ENCODE results near the gene CAPNS1. TPM values are rescaled to one million over a fixed set of nuclear protein-coding genes. Genes with fewer than 3 reads are reported as not detected.
"Not testable (repeated sequence)": the region's sequence is repeated elsewhere in the genome, so short reads cannot be mapped to it uniquely, and the experiment has no call there.

Gene CAPNS1
- polyA plus RNA-seq, 3 donors: 529 to 603 (median 569) TPM

- no peak for DNase-seq (ENCODE audit: low read depth in 3 of 3, low spot score in 2 of 3)
Measured at GRCh38 chr19:36144624-36145023, 4.8 kb downstream of the CAPNS1 start.

DNA sequence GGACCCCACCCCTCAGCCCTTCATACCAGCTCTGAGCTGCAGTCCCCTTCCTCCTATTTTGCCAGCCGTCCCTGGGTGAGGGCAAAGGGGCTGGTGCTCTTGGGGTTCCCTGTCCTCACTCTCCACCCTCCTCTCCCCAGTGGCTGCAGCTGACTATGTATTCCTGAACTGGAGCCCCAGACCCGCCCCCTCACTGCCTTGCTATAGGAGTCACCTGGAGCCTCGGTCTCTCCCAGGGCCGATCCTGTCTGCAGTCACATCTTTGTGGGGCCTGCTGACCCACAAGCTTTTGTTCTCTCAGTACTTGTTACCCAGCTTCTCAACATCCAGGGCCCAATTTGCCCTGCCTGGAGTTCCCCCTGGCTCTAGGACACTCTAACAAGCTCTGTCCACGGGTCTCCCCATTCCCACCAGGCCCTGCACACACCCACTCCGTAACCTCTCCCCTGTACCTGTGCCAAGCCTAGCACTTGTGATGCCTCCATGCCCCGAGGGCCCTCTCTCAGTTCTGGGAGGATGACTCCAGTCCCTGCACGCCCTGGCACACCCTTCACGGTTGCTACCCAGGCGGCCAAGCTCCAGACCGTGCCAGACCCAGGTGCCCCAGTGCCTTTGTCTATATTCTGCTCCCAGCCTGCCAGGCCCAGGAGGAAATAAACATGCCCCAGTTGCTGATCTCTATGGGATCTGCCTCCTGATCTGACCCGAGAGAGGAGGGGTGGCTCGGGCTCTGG, 10.0 kb downstream of the CAPNS1 start:
- DNase-seq (ENCODE audit: low read depth in 3 of 3, low spot score in 2 of 3): no peak

GRCh38 chr19:36150586-36150985, 10.7 kb downstream of the CAPNS1 start:
- DNase-seq (ENCODE audit: low read depth in 3 of 3, low spot score in 2 of 3): no peak

- DNase-seq (ENCODE audit: low read depth in 3 of 3, low spot score in 2 of 3): no peak
Measured at GRCh38 chr19:36151144-36152018, 11.5 kb downstream of the CAPNS1 start.

DNA sequence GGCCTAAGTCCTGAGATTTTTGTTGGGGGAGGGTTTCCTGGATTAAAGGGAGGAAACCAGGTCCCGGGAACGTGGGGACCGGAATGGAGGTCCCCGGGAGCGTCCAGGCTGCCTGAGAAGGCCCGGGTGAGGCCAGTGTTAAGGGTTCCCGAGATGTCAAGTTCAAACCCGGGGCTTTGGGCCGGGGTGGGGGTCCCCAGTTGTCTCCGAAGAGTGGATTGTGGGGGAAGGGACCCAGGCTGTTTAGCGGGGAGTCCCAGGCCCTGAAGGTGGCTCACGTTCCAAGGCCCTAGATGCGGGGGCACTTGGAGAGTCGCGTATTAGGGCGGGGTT, 12.1 kb downstream of the CAPNS1 start:
- DNase-seq (ENCODE audit: low read depth in 3 of 3, low spot score in 2 of 3): no peak

- DNase-seq (ENCODE audit: low read depth in 3 of 3, low spot score in 2 of 3): no peak
Measured at GRCh38 chr19:36152352-36153091, 12.7 kb downstream of the CAPNS1 start, which contains the start of gene COX7A1. TSS of gene COX7A1 (minus strand) at chr19:36152447. CDS start at chr19:36152407, 40 bp downstream.

GRCh38 chr19:36153126-36153525, 13.3 kb downstream of the CAPNS1 start:
- no peak for DNase-seq (ENCODE audit: low read depth in 3 of 3, low spot score in 2 of 3)

- DNase-seq (ENCODE audit: low read depth in 3 of 3, low spot score in 2 of 3): no peak
Measured at GRCh38 chr19:36160821-36161596, 21.1 kb downstream of the CAPNS1 start.

DNA sequence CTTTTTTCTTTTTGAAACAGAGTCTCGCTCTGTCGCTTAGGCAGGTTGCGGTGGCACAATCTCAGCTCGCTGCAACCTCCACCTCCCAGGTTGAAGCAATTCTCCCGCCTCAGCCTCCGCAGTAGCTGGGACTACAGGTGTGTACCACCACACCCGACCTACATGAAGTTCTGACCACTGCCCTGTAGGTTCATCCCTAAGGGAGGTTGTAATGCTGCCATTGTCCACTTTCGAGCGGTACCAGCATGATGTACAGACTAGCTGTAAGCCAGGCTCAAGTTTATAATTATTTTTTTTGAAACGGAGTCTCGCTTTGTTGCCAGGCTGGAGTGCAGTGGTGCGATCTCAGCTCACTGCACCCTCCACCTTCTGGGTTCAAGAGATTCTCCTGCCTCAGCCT, 23.9 kb downstream of the CAPNS1 start:
- no peak for DNase-seq (ENCODE audit: low read depth in 3 of 3, low spot score in 2 of 3)

- DNase-seq (ENCODE audit: low read depth in 3 of 3, low spot score in 2 of 3): peak in 2 of 3 donors; percentile 36 to 56
Measured at GRCh38 chr19:36169084-36169760, 29.4 kb downstream of the CAPNS1 start.

GRCh38 chr19:36172852-36173251, 33.0 kb downstream of the CAPNS1 start:
- no peak for DNase-seq (ENCODE audit: low read depth in 3 of 3, low spot score in 2 of 3)

DNA sequence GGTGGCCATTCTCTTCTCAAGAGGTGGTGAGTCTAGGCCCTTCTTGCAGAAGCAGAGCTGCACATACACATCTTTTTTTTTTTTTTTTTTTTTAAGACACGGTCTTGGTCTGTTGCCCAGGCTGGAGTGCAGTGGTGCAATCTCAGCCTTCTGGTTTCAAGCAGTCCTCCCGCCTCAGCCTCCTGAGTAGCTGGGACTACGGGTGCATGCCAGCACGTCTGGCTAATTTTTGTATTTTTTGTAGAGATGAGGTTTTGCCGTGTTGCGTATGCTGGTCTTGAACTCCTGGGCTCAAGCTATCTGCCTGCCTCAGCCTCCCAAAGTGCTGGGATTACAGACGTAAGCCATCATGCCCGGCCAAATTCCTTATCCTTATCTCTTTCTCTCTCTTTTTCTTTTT, 34.0 kb downstream of the CAPNS1 start:
- DNase-seq (ENCODE audit: low read depth in 3 of 3, low spot score in 2 of 3): not testable (repeated sequence)

DNA sequence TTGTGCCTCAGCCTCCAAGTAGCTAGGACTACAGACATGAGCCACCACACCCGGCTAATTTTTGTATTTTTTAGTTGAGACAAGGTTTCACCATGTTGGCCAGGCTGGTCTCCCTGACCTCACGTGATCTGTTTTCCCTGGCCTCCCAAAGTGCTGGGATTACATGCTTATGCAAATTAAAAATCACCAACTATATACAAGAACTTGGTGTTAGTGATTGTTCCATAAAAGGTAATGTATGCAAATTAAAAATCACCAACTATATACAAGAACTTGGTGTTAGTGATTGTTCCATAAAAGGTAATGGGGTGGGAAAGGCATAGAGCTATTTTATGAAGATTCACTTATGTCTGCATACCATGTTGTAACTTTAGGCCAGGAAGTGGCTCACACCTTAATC, 39.2 kb downstream of the CAPNS1 start:
- not testable (repeated sequence) for DNase-seq (ENCODE audit: low read depth in 3 of 3, low spot score in 2 of 3)

DNA sequence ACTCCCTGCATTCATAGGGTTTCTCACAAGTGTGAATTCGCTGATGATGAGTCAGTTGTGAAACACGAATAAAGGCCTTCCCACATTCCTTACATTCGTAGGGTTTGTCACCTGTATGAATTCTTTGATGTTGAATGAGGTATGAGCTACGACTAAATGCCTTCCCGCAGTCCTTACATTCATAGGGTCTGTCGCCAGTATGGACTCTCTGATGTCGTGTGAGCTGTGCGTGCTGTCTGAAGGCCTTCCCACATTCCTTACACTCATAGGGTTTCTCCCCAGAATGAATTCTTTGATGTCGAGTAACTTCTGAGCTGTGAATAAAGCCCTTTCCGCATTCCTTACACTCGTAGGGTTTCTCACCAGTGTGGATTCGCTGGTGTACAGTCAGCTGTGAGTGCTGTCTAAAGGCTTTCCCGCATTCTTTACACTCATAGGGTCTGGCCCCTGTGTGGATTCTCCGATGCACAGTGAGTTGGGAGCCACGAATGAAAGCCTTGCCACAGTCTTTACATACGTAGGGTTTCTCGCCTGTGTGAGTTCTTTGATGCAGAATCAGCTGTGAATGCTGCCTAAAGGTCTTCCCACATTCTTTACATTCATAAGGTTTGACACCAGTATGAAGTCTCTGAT, 42.9 kb downstream of the CAPNS1 start:
- no peak for DNase-seq (ENCODE audit: low read depth in 3 of 3, low spot score in 2 of 3)

- DNase-seq (ENCODE audit: low read depth in 3 of 3, low spot score in 2 of 3): no peak
Measured at GRCh38 chr19:36183245-36183628, 43.4 kb downstream of the CAPNS1 start.

GRCh38 chr19:36186722-36187121, 46.9 kb downstream of the CAPNS1 start:
- DNase-seq (ENCODE audit: low read depth in 3 of 3, low spot score in 2 of 3): not testable (repeated sequence)

GRCh38 chr19:36196249-36196648, 56.4 kb downstream of the CAPNS1 start:
- DNase-seq (ENCODE audit: low read depth in 3 of 3, low spot score in 2 of 3): no peak

GRCh38 chr19:36198119-36198518, 58.3 kb downstream of the CAPNS1 start:
- DNase-seq (ENCODE audit: low read depth in 3 of 3, low spot score in 2 of 3): no peak
